MCF 10A (cell line): ENCODE measurements around the gene KDM4B. TPM values are rescaled to one million over a fixed set of nuclear protein-coding genes. Genes with fewer than 3 reads are reported as not detected.

ENCODE experiments used
- Bru-seq: library from RNA; stranded (reverse); fragments of 400-500 nt; gene quantifications from one replicate; lab custom pipeline; 2021; lab: Mats Ljungman, UMichigan
- BruChase-seq, 2 experiments: library from RNA; stranded (reverse); fragments of 400-500 nt; gene quantifications; one replicate each; lab custom pipeline; 2021; lab: Mats Ljungman, UMichigan
- BruUV-seq: library from RNA; stranded (reverse); fragments of 400-500 nt; replicated peaks from 2 replicates; lab custom pipeline; 2021; lab: Mats Ljungman, UMichigan
- CTCF ChIA-PET: fragments of 300-600 bp; sonication (Branson Sonifier 250); formaldehyde crosslinking; extraction: SDS; loops from one replicate; lab custom pipeline; 2021; ENCODE audit warnings: antibody characterized with exemption, inconsistent platforms; lab: Yijun Ruan, JAX
- POLR2A ChIA-PET: fragments of 300-600, 350-650 bp; sonication (Branson Sonifier 250); formaldehyde crosslinking; extraction: SDS; loops from one replicate; lab custom pipeline; 2020; ENCODE audit warnings: antibody characterized with exemption, inconsistent platforms; lab: Yijun Ruan, JAX
- DNase-seq: peaks from one replicate; pipeline ENCODE4 v3.0.0-alpha.2; 2018; ENCODE audit not compliant: unreplicated experiment
- H3K27ac Mint-ChIP-seq: one replicate; pipeline ENCODE4 v1.8.0; 2022; ENCODE audit warnings: mild to moderate bottlenecking, low read depth, mixed read lengths; ENCODE audit not compliant: unreplicated experiment
- H3K27me3 Mint-ChIP-seq: one replicate; pipeline ENCODE4 v1.8.0; 2022; ENCODE audit warnings: mixed read lengths; ENCODE audit not compliant: insufficient read depth, unreplicated experiment
- H3K36me3 Mint-ChIP-seq: one replicate; pipeline ENCODE4 v1.8.0; 2022; ENCODE audit warnings: mild to moderate bottlenecking, moderate library complexity, mixed read lengths; ENCODE audit not compliant: insufficient read depth, unreplicated experiment
- H3K4me1 Mint-ChIP-seq: one replicate; pipeline ENCODE4 v1.8.0; 2022; ENCODE audit warnings: mixed read lengths; ENCODE audit not compliant: insufficient read depth, unreplicated experiment
- H3K4me3 Mint-ChIP-seq: one replicate; pipeline ENCODE4 v1.8.0; 2022; ENCODE audit warnings: mild to moderate bottlenecking, moderate library complexity, mixed read lengths; ENCODE audit not compliant: unreplicated experiment
- H3K9me3 Mint-ChIP-seq: one replicate; pipeline ENCODE4 v1.8.0; 2022; ENCODE audit warnings: mixed read lengths; ENCODE audit not compliant: unreplicated experiment
- intact Hi-C: fragments of 100-400 bp; cut with micrococcal nuclease; formaldehyde crosslinking; loops from 2 replicates; pipeline ENCODE4 v1.14.1; 2022
- long read RNA-seq: library from polyadenylated mRNA; stranded (forward); transcript quantifications from one replicate; pipeline ENCODE4 v2.0.0, GENCODE V29; 2022
- total RNA-seq: library from RNA; stranded (reverse); gene quantifications from 2 replicates; pipeline ENCODE4 v1.2.3, GENCODE V29; 2022
- TF ChIP-seq, protein P1 (sequence below): fragments of 200-600 bp; IDR thresholded peaks from one replicate; pipeline ENCODE4 v1.8.0; 2022; ENCODE audit warnings: antibody characterized with exemption, mild to moderate bottlenecking; ENCODE audit not compliant: unreplicated experiment

The KDM4B gene
- 34.4 and 36.3 TPM in 2 replicates for total RNA-seq
- percentile 58 among the genes with signal in this experiment for Bru-seq, nascent RNA
- BruChase-seq, experiment 1, labeled RNA remaining after a 6-hour chase, result percentile 60 among the genes with signal in this experiment
- BruChase-seq, experiment 2, labeled RNA remaining after a 2-hour chase, result percentile 57 among the genes with signal in this experiment
- long read RNA-seq, full-length matches to known transcripts, result 7 of 28 reads
- long read RNA-seq, partial matches to known transcripts, result 10 of 28 reads
- long read RNA-seq, other reads (novel, unspliced or antisense), result 11 of 28 reads

GRCh38 chr19:4968462-4969291 is at the start of gene KDM4B:
TSS of gene KDM4B (plus strand) at chr19:4969113. CDS start at chr19:5032891, 63,778 bp downstream.
- Mint-ChIP-seq H3K4me3 (peak within 1 kb of the TSS; percentile 83), H3K27me3 (no peaks in the 10 kb centered on the region), H3K36me3 (peaks cover 23% of the 10 kb centered on the region), H3K27ac (peak within 1 kb of the TSS; percentile 93), H3K9me3 (no peaks in the 10 kb centered on the region), H3K4me1 (peaks cover 38% of the 10 kb centered on the region)
- CTCF ChIA-PET, result interaction anchor here (1.0 kb wide), 1 partner anchor 80 kb away, joined by 4 read pairs; no protein-coding TSS in a partner anchor
- BruUV-seq, result no TSS peak
- intact Hi-C loops, result no loop called here
- peak; percentile 99 for DNase-seq
- TF ChIP-seq, protein P1, sequence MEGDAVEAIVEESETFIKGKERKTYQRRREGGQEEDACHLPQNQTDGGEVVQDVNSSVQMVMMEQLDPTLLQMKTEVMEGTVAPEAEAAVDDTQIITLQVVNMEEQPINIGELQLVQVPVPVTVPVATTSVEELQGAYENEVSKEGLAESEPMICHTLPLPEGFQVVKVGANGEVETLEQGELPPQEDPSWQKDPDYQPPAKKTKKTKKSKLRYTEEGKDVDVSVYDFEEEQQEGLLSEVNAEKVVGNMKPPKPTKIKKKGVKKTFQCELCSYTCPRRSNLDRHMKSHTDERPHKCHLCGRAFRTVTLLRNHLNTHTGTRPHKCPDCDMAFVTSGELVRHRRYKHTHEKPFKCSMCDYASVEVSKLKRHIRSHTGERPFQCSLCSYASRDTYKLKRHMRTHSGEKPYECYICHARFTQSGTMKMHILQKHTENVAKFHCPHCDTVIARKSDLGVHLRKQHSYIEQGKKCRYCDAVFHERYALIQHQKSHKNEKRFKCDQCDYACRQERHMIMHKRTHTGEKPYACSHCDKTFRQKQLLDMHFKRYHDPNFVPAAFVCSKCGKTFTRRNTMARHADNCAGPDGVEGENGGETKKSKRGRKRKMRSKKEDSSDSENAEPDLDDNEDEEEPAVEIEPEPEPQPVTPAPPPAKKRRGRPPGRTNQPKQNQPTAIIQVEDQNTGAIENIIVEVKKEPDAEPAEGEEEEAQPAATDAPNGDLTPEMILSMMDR, result no peak
- POLR2A ChIA-PET, result interaction anchor here (0.6 to 7.3 kb wide), 19 partner anchors 9 to 983 kb away, joined by 3 to 85 read pairs (median 5); partner anchors contain the start of genes EEF2, FEM1A, PLIN3 and SAFB

DNA sequence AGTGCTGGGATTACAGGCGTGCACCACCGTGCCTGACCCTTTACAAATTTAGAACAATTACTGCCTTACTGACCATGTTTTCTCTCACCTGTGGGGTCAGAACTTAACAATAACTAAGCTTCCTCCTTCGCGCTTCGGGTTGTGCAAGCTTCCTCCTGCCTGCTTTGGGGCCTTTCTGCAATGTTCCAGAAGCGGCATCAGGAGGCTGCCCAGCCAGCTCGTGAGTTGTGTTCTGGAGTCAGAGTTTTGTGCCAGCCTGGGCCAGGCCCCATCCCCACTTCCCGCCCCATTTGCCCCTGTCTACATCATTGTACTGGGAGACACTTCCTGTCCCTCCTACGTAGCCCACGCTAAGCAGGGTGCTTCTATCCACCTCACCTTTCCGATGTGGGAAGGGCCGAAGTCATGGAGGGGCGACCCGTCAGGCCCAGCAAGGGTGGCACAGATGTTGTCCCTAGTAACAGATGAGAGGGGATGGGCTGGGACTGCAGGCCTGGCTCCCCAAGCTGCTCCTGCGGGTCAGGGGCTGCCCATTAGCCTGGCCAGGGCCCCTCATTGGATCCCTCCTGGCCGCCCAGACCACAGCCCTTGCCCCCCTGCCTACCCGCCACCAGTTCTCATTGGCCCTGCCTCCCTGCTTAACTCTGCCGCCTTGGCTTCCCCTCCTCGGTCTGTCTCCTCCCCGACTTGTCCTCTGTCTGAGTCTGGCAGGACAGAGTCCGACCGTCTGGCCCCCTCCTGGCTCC is 46.2 kb upstream of the KDM4B start:
- no TSS peak for BruUV-seq

GRCh38 chr19:4923276-4923747 is 45.6 kb upstream of the KDM4B start:
- POLR2A ChIA-PET, result no interaction called here
- TF ChIP-seq, protein P1, result no peak
- no peak overlapping the region for H3K4me3 Mint-ChIP-seq
- no peaks in the 10 kb centered on the region for H3K27me3 Mint-ChIP-seq
- peaks cover under 1% of the 10 kb centered on the region for H3K36me3 Mint-ChIP-seq
- BruUV-seq, result no TSS peak
- no peaks in the 10 kb centered on the region for H3K9me3 Mint-ChIP-seq
- CTCF ChIA-PET, result no interaction called here
- DNase-seq, result no peak
- H3K27ac Mint-ChIP-seq, result no peak overlapping the region
- intact Hi-C loops, result no loop called here
- H3K4me1 Mint-ChIP-seq, result peaks cover 5% of the 10 kb centered on the region

More for the DNA sequence above, 46.2 kb upstream of the KDM4B start:
- TF ChIP-seq, protein P1, result no peak
- no peak for DNase-seq
- intact Hi-C loops, result no loop called here
- ChIA-PET POLR2A (no interaction called here), CTCF (no interaction called here)
- no peak overlapping the region for H3K4me3 Mint-ChIP-seq
- H3K27me3 Mint-ChIP-seq, result no peaks in the 10 kb centered on the region
- H3K36me3 Mint-ChIP-seq, result peaks cover 7% of the 10 kb centered on the region
- H3K27ac Mint-ChIP-seq, result peak overlapping the region; percentile 63
- H3K4me1 Mint-ChIP-seq, result peaks cover 5% of the 10 kb centered on the region
- no peaks in the 10 kb centered on the region for H3K9me3 Mint-ChIP-seq
